ENCODE measurements around the gene PLPPR3. TPM values are rescaled to one million over a fixed set of nuclear protein-coding genes. Genes with fewer than 3 reads are reported as not detected.

PLPPR3 gene, protein sequence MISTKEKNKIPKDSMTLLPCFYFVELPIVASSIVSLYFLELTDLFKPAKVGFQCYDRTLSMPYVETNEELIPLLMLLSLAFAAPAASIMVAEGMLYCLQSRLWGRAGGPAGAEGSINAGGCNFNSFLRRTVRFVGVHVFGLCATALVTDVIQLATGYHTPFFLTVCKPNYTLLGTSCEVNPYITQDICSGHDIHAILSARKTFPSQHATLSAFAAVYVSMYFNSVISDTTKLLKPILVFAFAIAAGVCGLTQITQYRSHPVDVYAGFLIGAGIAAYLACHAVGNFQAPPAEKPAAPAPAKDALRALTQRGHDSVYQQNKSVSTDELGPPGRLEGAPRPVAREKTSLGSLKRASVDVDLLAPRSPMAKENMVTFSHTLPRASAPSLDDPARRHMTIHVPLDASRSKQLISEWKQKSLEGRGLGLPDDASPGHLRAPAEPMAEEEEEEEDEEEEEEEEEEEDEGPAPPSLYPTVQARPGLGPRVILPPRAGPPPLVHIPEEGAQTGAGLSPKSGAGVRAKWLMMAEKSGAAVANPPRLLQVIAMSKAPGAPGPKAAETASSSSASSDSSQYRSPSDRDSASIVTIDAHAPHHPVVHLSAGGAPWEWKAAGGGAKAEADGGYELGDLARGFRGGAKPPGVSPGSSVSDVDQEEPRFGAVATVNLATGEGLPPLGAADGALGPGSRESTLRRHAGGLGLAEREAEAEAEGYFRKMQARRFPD
- 5.4 to 6.8 TPM (median 6.0 TPM) in 3 replicates for total RNA-seq
- long read RNA-seq, partial matches to known transcripts: 2 of 6 reads
- long read RNA-seq, other reads (novel, unspliced or antisense): 0 of 6 reads

DNA sequence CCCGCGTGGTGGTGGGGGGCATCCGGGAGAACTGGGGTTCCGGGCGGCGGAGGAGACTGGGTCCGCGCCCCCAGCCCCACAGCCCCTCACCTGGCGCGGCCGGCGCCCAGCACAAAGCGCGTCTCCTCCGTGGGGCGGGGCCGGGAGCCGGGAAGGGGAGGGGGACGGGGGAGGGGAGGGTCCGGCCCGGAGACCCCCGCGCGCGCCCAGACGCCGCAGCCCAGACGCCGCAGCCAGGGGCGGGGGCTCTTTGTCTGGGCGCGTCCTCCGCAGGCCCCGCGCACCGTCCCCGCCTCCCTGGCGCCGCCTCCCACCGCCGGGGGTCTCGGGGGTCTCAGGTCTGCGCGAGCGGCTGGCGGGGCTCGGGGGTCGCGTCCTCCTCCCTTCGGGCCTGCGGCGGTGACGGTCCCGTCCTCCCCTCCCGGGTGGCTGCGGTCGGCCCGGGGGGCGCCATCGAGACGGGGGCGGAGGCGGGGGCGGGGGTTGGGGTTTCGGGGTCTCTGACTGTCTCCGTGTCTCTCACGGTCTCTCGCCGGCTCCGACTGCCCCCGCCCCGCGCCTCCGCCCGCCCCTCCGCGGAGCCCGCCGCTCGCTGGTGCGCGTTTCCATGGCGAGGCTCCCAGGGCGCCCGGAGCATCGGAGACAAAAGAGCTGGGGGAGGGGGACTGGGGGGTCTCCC is at the start of gene PLPPR3:
PLPPR3 (minus strand) TSS at position 131 of the 679 bp plus-strand sequence. CDS start 396 bp downstream, outside the sequence.
- Mint-ChIP-seq H3K27ac (ENCODE audit: unreplicated experiment) (no peak within 1 kb of the TSS), H3K27me3 (ENCODE audit: low read depth) (no peaks in the 10 kb centered on the region), H3K9me3 (ENCODE audit: low read depth) (no peaks in the 10 kb centered on the region), H3K4me1 (ENCODE audit: low read depth) (no peaks in the 10 kb centered on the region), H3K4me3 (ENCODE audit: unreplicated experiment) (peak within 1 kb of the TSS; percentile 60), H3K36me3 (ENCODE audit: low read depth) (no peaks in the 10 kb centered on the region)
- no peak for DNase-seq (ENCODE audit: low spot score)
- TF ChIP-seq, protein P1, sequence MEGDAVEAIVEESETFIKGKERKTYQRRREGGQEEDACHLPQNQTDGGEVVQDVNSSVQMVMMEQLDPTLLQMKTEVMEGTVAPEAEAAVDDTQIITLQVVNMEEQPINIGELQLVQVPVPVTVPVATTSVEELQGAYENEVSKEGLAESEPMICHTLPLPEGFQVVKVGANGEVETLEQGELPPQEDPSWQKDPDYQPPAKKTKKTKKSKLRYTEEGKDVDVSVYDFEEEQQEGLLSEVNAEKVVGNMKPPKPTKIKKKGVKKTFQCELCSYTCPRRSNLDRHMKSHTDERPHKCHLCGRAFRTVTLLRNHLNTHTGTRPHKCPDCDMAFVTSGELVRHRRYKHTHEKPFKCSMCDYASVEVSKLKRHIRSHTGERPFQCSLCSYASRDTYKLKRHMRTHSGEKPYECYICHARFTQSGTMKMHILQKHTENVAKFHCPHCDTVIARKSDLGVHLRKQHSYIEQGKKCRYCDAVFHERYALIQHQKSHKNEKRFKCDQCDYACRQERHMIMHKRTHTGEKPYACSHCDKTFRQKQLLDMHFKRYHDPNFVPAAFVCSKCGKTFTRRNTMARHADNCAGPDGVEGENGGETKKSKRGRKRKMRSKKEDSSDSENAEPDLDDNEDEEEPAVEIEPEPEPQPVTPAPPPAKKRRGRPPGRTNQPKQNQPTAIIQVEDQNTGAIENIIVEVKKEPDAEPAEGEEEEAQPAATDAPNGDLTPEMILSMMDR (IDR thresholded peaks at IDR 0.05): no peak

DNA sequence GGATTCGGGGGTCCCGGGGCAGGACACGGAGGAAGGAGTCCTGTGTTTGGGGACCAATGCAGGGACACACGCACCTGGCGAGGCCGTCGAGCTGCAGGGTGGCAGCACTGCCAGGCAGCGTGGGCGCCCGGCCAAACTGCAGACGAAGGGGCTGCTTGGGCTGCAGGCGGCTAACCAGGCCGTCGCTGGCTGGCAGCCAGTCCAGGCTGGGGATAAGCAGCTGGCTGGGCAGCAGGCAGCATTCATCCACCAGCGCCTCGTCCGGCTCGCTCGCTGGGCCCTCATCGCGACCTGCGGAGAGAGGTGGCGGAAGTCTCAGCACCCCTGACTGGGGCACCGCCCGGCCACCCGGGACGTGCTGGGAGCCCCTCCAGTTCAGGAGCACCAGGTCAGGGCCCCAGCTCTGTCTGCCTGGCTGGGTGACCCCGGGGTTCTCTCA is 49.2 kb upstream of the PLPPR3 start:
- H3K9me3 Mint-ChIP-seq (ENCODE audit: low read depth): no peaks in the 10 kb centered on the region
- no peaks in the 10 kb centered on the region for H3K27me3 Mint-ChIP-seq (ENCODE audit: low read depth)
- TF ChIP-seq, protein P1 (IDR thresholded peaks at IDR 0.05): no peak
- H3K36me3 Mint-ChIP-seq (ENCODE audit: low read depth): peaks cover 8% of the 10 kb centered on the region
- H3K4me1 Mint-ChIP-seq (ENCODE audit: low read depth): peaks cover 45% of the 10 kb centered on the region
- no peak overlapping the region for H3K4me3 Mint-ChIP-seq (ENCODE audit: unreplicated experiment)
- DNase-seq (ENCODE audit: low spot score): peak; percentile 93
- peak overlapping the region; percentile 88 for H3K27ac Mint-ChIP-seq (ENCODE audit: unreplicated experiment)

DNA sequence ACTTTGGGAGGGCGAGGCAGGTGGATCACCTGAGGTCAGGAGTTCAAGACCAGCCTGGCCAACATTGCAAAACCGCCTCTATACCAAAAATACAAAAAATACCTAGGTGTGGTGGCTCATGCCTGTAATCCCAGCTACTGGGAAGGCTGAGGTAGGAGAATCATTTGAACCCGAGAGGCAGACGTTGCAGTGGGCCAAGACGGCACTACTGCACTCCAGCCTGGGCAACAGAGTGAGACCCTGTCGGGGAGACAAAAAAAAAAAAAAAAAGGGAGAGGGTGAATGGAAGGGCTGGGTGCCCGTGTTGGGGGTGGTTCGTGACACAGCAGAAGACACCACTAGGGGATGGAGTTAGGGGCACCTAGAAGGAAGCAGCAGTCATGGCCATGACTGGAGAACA is 48.6 kb upstream of the PLPPR3 start:
- Mint-ChIP-seq H3K9me3 (ENCODE audit: low read depth) (no peaks in the 10 kb centered on the region), H3K27ac (ENCODE audit: unreplicated experiment) (peak overlapping the region; percentile 86), H3K4me1 (ENCODE audit: low read depth) (peaks cover 45% of the 10 kb centered on the region)

DNA sequence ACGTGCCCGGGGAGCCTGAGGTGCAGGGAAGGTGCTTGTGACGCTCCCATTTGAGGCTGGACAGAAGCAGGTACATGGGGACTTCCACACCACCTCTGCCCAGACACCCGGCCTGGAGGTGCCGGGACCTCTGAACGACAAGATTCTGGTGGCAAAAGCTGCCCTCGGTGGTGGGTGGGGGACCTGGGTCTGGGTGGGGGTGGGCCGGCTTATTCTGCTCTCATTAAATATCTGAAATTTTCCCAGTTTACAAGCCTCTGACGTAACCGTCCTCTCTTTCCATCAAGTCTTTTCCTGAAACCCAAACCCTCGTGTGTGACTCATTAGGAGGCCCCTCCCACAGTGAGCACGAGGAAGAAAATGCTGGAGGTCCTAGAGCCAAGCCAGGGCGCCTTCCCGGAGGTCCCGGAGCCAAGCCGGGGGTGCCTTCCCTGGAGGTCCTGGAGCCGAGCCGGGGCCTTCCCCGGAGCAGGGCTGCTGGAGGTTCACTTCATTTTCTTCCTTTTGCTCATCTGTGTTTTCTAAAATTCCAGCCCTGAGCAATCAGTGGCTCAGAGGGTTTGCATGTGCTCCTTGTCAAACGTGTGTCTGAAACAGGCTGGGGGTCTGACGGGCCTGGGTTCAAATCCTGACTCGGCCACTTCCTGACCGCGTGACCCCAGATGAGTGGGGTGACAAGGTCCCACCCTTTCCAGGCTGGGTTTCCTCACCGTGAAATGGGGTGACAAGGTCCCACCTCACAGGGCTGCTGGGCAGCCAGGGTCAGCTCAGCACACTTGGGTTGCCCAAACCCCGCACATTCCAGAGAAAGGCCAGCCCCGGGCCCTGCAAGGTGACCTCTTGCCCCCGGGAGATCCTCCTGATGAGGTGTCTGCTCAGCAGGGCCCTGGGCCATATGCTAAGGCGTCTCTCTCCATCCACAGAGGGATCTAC is 47.8 kb upstream of the PLPPR3 start:
- no peaks in the 10 kb centered on the region for H3K27me3 Mint-ChIP-seq (ENCODE audit: low read depth)
- H3K4me1 Mint-ChIP-seq (ENCODE audit: low read depth): peaks cover 45% of the 10 kb centered on the region
- H3K36me3 Mint-ChIP-seq (ENCODE audit: low read depth): peaks cover 8% of the 10 kb centered on the region
- no peaks in the 10 kb centered on the region for H3K9me3 Mint-ChIP-seq (ENCODE audit: low read depth)
- no peak overlapping the region for H3K4me3 Mint-ChIP-seq (ENCODE audit: unreplicated experiment)
- TF ChIP-seq, protein P1 (IDR thresholded peaks at IDR 0.05): no peak
- no peak for DNase-seq (ENCODE audit: low spot score)
- peak overlapping the region; percentile 86 for H3K27ac Mint-ChIP-seq (ENCODE audit: unreplicated experiment)

More for the DNA sequence above, 48.6 kb upstream of the PLPPR3 start:
- TF ChIP-seq, protein P1 (IDR thresholded peaks at IDR 0.05): no peak
- no peak for DNase-seq (ENCODE audit: low spot score)
- Mint-ChIP-seq H3K4me3 (ENCODE audit: unreplicated experiment) (no peak overlapping the region), H3K27me3 (ENCODE audit: low read depth) (no peaks in the 10 kb centered on the region), H3K36me3 (ENCODE audit: low read depth) (peaks cover 8% of the 10 kb centered on the region)

Measured in chondrocyte (in vitro differentiated cells).